ENCODE results near the gene HEY2. TPM values are rescaled to one million over a fixed set of nuclear protein-coding genes. Genes with fewer than 3 reads are reported as not detected.

HEY2 gene
- total and polyA plus RNA-seq, 2 donors (not counting 1 experiment from before 2014, with no cell fraction given) = 0.12 TPM; not detected in 1

- Histone ChIP-seq H3K27ac (ENCODE audit: low read length in 2 of 2) (no peak overlapping the region), H3K4me1 (ENCODE audit: control insufficient read depth in 2 of 2, insufficient read depth in 2 of 2, low read length in 2 of 2) (peaks cover 14 to 54% of the 10 kb centered on the region in 2 donors), H3K9me3 (ENCODE audit: control extremely low read depth in 1 of 3, control insufficient read depth in 2 of 3, insufficient read depth in 1 of 3, low read length in 2 of 3) (no peaks in the 10 kb centered on the region), H3K9ac (ENCODE audit: low read length) (no peak overlapping the region), H3K4me3 (ENCODE audit: control extremely low read depth in 1 of 5, extremely low read depth in 1 of 5, insufficient read depth in 1 of 5, low read depth in 2 of 5, low read length in 4 of 5) (no peak overlapping the region), H4K20me1 (ENCODE audit: control insufficient read depth, insufficient read depth, low read length, poor library complexity, severe bottlenecking) (no peaks in the 10 kb centered on the region), H3K79me2 (ENCODE audit: control insufficient read depth, insufficient read depth, low read length) (peaks cover 48% of the 10 kb centered on the region), H2AFZ (ENCODE audit: insufficient read depth, low read depth, low read length, poor library complexity, severe bottlenecking) (no peak overlapping the region), H3K4me2 (replicated peaks; ENCODE audit: low read depth, low read length, poor library complexity, severe bottlenecking) (no peak overlapping the region), H3K36me3 (replicated peaks in 1 of 2; ENCODE audit: control extremely low read depth in 1 of 2, control insufficient read depth in 1 of 2, extremely low read depth in 1 of 2, insufficient read depth in 2 of 2, low read length in 1 of 2) (no peaks in the 10 kb centered on the region), H3K27me3 (replicated peaks in 1 of 4; ENCODE audit: control extremely low read depth in 1 of 4, control insufficient read depth in 3 of 4, insufficient read depth in 4 of 4, low read length in 3 of 4) (no peaks in the 10 kb centered on the region)
- Mint-ChIP-seq H3K27ac (no peak overlapping the region), H3K9me3 (ENCODE audit: insufficient read depth) (no peaks in the 10 kb centered on the region), H3K27me3 (no peaks in the 10 kb centered on the region), H3K4me3 (no peak overlapping the region), H3K4me1 (peaks cover 69% of the 10 kb centered on the region)
- ATAC-seq (ENCODE audit: low read depth) (no peak), DNase-seq (no peak)
- POLR2A ChIA-PET = interaction anchor here (0.6 to 1.6 kb wide), 2 partner anchors 19 to 33 kb away, joined by 4 to 5 read pairs; partner anchors contain the start of gene NCOA7
- intact Hi-C loops (cut with micrococcal nuclease) = no loop called here
- TF ChIP-seq EZH2 (IDR thresholded peaks at IDR 0.05; ENCODE audit: borderline replicate concordance, insufficient read depth, low read depth, low read length, poor library complexity, severe bottlenecking) = no peak
- TF ChIP-seq CTCF (IDR thresholded peaks at IDR 0.05) = no peak
- CTCF ChIA-PET = interaction anchor here (0.7 to 1.4 kb wide), 2 partner anchors 11 to 18 kb away, joined by 3 to 8 read pairs; partner anchors contain the start of gene NCOA7
- WGBS (ENCODE audit: insufficient coverage) = 64% methylated on average over 2 of the region's 3 CpGs
These were observed 60.2 kb downstream of the HEY2 start for GRCh38 chr6:125809570-125810170.

GRCh38 chr6:125810445-125810844, 61.0 kb downstream of the HEY2 start:
- 100% methylated on average over 1 of the region's 1 CpG for WGBS (ENCODE audit: insufficient coverage)
- TF ChIP-seq CTCF (IDR thresholded peaks at IDR 0.05) = no peak
- H3K9me3 Mint-ChIP-seq (ENCODE audit: insufficient read depth) = no peaks in the 10 kb centered on the region
- H3K27ac ChIP-seq (ENCODE audit: low read length in 2 of 2) = no peak overlapping the region
- H4K20me1 ChIP-seq (ENCODE audit: control insufficient read depth, insufficient read depth, low read length, poor library complexity, severe bottlenecking) = no peaks in the 10 kb centered on the region
- no peak for ATAC-seq (ENCODE audit: low read depth)
- H3K4me3 Mint-ChIP-seq = no peak overlapping the region
- H3K27me3 Mint-ChIP-seq = no peaks in the 10 kb centered on the region
- no peak overlapping the region for H2AFZ ChIP-seq (ENCODE audit: insufficient read depth, low read depth, low read length, poor library complexity, severe bottlenecking)
- CTCF ChIA-PET = interaction anchor here (0.7 to 1.4 kb wide), 3 partner anchors 11 to 19 kb away, joined by 3 to 8 read pairs (median 4); partner anchors contain the start of gene NCOA7
- H3K4me1 ChIP-seq (ENCODE audit: control insufficient read depth in 2 of 2, insufficient read depth in 2 of 2, low read length in 2 of 2) = peaks cover 17 to 62% of the 10 kb centered on the region in 2 donors
- H3K4me3 ChIP-seq (ENCODE audit: control extremely low read depth in 1 of 5, extremely low read depth in 1 of 5, insufficient read depth in 1 of 5, low read depth in 2 of 5, low read length in 4 of 5) = no peak overlapping the region
- H3K36me3 ChIP-seq (replicated peaks in 1 of 2; ENCODE audit: control extremely low read depth in 1 of 2, control insufficient read depth in 1 of 2, extremely low read depth in 1 of 2, insufficient read depth in 2 of 2, low read length in 1 of 2) = no peaks in the 10 kb centered on the region
- peaks cover 41% of the 10 kb centered on the region for H3K79me2 ChIP-seq (ENCODE audit: control insufficient read depth, insufficient read depth, low read length)
- intact Hi-C loops (cut with micrococcal nuclease) = no loop called here
- no peaks in the 10 kb centered on the region for H3K27me3 ChIP-seq (replicated peaks in 1 of 4; ENCODE audit: control extremely low read depth in 1 of 4, control insufficient read depth in 3 of 4, insufficient read depth in 4 of 4, low read length in 3 of 4)
- no peak for DNase-seq
- no peak overlapping the region for H3K4me2 ChIP-seq (replicated peaks; ENCODE audit: low read depth, low read length, poor library complexity, severe bottlenecking)
- H3K9me3 ChIP-seq (ENCODE audit: control extremely low read depth in 1 of 3, control insufficient read depth in 2 of 3, insufficient read depth in 1 of 3, low read length in 2 of 3) = no peaks in the 10 kb centered on the region
- no peak overlapping the region for H3K27ac Mint-ChIP-seq
- POLR2A ChIA-PET = interaction anchor here (0.6 to 1.6 kb wide), 2 partner anchors 20 to 34 kb away, joined by 4 to 5 read pairs; partner anchors contain the start of gene NCOA7
- H3K9ac ChIP-seq (ENCODE audit: low read length) = no peak overlapping the region
- H3K4me1 Mint-ChIP-seq = peaks cover 75% of the 10 kb centered on the region
